GM10266 (cell line): Measurements from ENCODE around the gene SIGLEC8.

Experiments used
- DNase-seq: peaks from one replicate; pipeline ENCODE4 v3.0.0; 2012; ENCODE audit errors: extremely low spot score
- TF ChIP-seq, protein P1 (sequence below): IDR thresholded peaks from 2 replicates; pipeline ENCODE4 v1.5.1; 2012; ENCODE audit warnings: mild to moderate bottlenecking, low read depth; ENCODE audit not compliant: control insufficient read depth, insufficient read depth; ENCODE audit errors: missing control alignments

Gene SIGLEC8

DNA sequence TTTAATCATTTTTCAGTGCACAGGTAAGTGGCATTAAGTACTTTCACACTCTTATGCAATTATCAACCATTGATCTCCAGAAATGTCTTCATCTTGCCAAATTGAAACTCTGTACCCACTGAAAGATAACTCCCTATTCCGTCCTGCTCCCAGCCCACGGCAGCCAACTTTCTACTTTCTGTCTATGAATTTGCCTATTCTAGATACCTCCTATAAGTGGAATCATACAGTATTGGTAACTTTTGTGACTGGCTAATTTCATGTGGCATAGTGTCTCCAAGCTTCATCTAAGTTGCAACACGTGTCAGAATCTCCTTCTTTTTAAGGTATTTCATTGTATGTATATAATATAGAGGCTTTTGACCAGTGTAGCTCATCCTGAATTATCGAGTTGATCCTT lies 14.4 kb upstream of the SIGLEC8 start:
- no peak for DNase-seq
- TF ChIP-seq, protein P1, sequence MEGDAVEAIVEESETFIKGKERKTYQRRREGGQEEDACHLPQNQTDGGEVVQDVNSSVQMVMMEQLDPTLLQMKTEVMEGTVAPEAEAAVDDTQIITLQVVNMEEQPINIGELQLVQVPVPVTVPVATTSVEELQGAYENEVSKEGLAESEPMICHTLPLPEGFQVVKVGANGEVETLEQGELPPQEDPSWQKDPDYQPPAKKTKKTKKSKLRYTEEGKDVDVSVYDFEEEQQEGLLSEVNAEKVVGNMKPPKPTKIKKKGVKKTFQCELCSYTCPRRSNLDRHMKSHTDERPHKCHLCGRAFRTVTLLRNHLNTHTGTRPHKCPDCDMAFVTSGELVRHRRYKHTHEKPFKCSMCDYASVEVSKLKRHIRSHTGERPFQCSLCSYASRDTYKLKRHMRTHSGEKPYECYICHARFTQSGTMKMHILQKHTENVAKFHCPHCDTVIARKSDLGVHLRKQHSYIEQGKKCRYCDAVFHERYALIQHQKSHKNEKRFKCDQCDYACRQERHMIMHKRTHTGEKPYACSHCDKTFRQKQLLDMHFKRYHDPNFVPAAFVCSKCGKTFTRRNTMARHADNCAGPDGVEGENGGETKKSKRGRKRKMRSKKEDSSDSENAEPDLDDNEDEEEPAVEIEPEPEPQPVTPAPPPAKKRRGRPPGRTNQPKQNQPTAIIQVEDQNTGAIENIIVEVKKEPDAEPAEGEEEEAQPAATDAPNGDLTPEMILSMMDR, result no peak

DNA sequence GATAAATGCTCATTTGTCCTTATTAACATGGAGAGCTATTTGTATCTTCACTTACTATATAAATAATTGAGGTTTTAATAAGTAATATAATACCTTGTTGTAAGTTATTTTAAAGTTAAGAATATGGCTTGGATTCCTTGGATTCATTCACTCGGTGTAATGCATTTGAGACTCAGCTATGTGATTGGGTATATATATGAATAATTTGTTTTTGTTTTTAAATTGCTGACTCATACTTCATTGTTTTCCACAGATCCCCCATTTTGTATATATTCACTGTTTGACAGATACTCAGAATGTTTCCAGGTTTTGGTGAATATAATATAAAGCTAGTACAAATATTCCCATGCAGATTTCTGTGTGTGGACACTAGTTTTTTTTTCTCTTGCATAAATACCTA lies 13.3 kb upstream of the SIGLEC8 start:
- TF ChIP-seq, protein P1, result no peak
- DNase-seq, result no peak

DNA sequence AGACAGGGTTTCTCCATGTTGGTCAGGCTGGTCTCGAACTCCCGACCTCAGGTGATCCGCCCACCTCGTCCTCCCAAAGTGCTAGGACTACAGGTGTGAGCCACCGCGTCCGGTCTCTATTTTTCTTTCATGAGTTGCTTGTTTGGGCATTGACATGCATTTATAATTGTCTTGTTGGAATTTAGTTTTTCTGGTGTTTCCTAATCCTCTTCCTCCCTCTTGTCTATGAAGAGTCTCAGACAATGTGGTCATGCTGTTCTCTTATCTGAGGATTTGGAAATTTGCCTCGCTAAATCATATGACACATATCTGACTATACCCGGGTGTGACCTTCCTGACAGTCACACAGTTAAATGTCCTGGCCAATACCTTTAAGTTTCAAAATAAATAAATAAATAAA lies 12.7 kb upstream of the SIGLEC8 start:
- TF ChIP-seq, protein P1, result no peak
- no peak for DNase-seq

DNA sequence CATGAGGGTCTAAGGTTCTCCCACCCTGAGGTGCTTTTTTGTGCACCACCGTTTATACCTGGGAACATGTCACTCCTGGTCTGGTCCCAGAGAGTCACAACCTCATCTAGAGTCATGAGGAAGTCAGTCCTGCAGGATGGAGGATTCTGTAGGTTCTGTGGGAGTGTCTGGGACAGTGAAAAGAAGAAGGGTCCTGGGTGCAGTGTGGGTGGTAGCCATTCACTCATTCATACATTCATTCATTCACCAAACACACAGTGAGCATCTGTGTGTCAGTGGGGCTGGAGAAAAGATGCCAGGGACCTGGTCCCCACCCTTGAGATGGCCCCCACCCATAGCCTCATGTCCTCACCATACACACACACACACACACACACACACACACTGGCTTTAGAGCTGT lies 11.4 kb upstream of the SIGLEC8 start:
- no peak for DNase-seq
- TF ChIP-seq, protein P1, result no peak

DNA sequence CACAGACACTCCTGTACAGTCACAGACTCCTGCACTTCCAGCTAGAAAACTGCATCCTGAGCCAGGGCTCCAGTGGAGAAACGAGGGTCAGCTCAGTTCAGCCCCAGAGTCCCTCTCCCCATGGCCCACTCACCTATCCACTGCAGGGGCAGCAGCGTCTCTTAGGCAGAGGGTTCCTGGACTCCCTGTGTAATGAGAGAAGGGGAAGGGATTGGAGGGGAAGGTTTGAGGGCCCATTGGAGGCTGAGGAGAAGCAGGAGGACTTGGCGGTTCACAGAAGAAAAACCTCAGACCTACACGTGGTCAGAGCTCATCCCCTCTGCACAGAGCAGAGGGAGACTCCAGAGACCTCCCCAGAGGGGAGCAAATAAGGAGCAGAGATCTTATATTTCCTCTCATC lies 10.9 kb upstream of the SIGLEC8 start:
- TF ChIP-seq, protein P1, result no peak
- DNase-seq, result no peak

DNA sequence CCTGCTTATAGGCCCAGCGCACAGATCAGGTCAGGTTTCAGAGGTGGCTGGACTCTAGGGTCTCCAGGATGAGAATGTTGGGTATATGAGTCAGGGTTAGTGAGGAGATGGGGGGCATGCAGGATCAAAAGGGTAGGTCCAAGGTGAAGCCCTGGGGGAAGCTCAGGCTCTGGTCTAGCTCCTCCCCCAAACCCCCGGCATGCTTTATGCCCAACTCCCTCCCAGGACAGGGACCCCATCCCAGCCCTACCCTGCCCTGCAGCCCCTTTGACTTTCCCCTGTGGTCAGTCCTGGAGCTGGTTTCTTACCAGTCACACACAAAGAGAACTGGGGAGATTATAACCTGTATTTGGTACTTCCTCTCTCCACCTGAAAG lies 10.3 kb upstream of the SIGLEC8 start:
- no peak for DNase-seq
- TF ChIP-seq, protein P1, result no peak

DNA sequence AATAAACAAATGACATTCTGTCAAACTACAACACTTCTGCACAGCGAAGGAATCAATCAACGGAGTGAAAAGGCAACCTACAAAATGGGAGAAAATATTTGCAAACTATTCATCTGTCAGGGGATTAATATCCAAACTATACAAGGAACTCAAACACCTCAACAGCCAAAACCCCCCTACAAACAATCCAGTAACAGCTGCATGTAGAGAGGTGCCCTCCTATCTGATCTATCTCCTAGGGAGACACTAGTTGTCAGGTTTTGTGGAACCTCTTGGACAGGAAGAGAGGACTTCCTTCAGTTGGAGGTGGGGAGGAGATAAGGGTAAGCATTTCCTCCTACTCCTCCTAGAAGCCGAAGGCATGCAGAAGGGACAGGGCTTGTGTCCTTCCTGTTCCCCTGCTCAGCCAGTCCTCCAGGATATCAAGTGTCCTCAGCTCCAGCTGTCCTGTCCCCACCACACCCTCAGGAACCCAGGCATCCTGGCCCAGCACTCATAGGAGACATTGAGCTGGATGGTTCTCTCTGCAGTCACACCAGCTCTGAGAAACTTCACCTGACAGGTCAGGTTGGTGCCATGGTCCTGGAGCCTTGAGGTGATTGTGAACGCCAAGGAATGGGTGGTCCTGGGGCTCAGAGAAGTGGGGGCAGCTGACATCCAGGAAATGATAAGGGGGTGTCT lies 9.8 kb upstream of the SIGLEC8 start:
- no peak for DNase-seq
- TF ChIP-seq, protein P1, result no peak
